ES-I3 (cell line): ENCODE results near the gene ETHE1.
"Not testable (repeated sequence)": the region's sequence is repeated elsewhere in the genome, so short reads cannot be mapped to it uniquely, and the experiment has no call there.

ENCODE experiments used
- H3K36me3 ChIP-seq: 2 replicates; pipeline ENCODE4 v1.6.1; 2013; ENCODE audit warnings: mild to moderate bottlenecking, low read length, control low read depth, moderate library complexity; ENCODE audit not compliant: insufficient read depth
- H3K4me1 ChIP-seq: 2 replicates; pipeline ENCODE4 v1.6.1; 2013; ENCODE audit warnings: mild to moderate bottlenecking, control low read depth, low read length; ENCODE audit not compliant: insufficient read depth
- H3K9ac ChIP-seq: 2 replicates; pipeline ENCODE4 v1.6.1; 2013; ENCODE audit warnings: low read depth, mild to moderate bottlenecking, low read length, moderate library complexity
- H3K9me3 ChIP-seq: 2 replicates; pipeline ENCODE4 v1.6.1; 2013; ENCODE audit warnings: mild to moderate bottlenecking, low read length, moderate library complexity; ENCODE audit not compliant: control insufficient read depth, insufficient read depth

The ETHE1 gene

GRCh38 chr19:43561139-43561970, 34.4 kb upstream of the ETHE1 start:
- Histone ChIP-seq H3K9me3 (no peaks in the 10 kb centered on the region), H3K36me3 (peaks cover 4% of the 10 kb centered on the region)

DNA sequence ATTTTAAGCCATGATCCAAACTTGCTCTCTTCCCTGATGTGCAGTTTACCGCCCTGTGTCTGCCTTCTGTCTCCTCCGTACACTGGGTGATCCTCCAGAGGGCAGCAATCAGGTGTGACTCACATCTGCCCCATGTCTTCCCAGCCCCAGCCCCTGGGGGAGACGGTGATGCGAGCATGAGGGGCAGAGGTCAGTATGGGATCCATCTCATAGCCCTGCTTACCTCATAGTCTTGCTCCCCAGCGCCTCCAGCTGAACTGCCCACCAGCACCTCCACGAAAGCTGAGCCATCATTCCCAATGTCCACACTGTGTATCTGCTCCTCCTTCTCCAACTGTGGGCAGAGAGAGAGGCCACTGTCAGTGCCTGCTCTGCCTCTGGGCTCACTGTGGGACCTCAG, 33.7 kb upstream of the ETHE1 start:
- no peaks in the 10 kb centered on the region for H3K4me1 ChIP-seq
- no peaks in the 10 kb centered on the region for H3K9me3 ChIP-seq
- no peak overlapping the region for H3K9ac ChIP-seq
- H3K36me3 ChIP-seq: peaks cover 4% of the 10 kb centered on the region

More at GRCh38 chr19:43561139-43561970, 34.4 kb upstream of the ETHE1 start:
- no peak overlapping the region for H3K9ac ChIP-seq
- no peaks in the 10 kb centered on the region for H3K4me1 ChIP-seq

DNA sequence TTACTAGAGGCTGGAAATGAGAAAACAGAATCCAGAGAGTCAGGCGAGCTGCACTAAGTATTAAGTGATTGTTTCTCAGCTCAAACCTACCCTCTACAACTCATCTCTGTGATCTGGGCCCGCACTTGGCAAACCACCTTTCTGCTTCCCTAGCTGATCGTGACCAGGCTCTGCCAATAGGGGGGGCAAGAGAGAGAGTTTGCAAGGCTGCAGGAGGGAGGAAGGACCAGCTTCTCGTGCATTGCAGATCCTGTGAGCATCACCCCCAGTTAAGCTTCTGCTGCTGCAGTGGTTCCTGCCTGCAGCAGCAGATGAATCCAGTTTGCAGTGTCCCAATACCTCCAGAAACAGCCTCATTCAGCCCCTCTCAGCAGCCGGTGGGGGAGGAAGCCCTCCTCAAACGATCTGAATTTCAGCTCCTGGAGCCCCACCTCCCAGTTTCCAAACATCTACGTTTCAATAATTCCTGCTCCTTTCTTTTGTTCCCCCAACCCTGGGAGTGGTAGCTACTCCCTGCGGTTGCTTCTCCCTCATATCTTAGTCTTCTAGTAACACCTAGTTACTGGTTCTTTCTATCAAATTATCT, 28.3 kb upstream of the ETHE1 start:
- Histone ChIP-seq H3K36me3 (peaks cover under 1% of the 10 kb centered on the region), H3K4me1 (no peaks in the 10 kb centered on the region), H3K9ac (no peak overlapping the region), H3K9me3 (no peaks in the 10 kb centered on the region)

DNA sequence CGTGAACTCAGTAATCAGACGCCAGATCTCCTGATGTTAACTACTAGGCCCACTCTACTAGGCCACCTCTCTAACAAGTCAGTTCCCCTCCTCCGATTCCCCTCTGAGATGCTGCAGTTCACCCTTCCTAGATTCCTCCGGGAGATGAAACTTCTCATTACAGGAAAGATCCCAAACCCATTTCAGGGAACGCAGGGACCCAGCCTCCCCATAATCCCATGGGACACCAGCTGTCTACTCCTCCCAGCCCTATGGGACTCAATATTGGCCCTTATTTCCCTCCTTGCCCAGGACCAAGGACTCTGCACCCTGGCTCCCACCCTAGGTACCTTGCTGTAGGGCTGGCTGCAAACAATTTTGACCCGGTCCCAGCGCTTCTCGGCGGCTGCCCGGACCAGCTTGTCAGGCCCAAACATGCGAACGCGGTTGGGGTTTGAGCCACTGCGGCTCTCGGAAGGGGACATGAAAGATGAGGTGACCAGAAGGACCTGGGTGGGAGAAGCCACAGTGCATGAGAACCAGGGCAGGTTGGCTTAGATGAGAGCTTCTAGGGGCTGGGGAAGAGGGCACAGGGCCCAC, 27.4 kb upstream of the ETHE1 start:
- peaks cover 3% of the 10 kb centered on the region for H3K36me3 ChIP-seq
- H3K9me3 ChIP-seq: no peaks in the 10 kb centered on the region
- no peak overlapping the region for H3K9ac ChIP-seq
- no peaks in the 10 kb centered on the region for H3K4me1 ChIP-seq

- peaks cover 6% of the 10 kb centered on the region for H3K36me3 ChIP-seq
- no peak overlapping the region for H3K9ac ChIP-seq
- H3K9me3 ChIP-seq: no peaks in the 10 kb centered on the region
- no peaks in the 10 kb centered on the region for H3K4me1 ChIP-seq
Measured at GRCh38 chr19:43553656-43554055, 26.7 kb upstream of the ETHE1 start.

GRCh38 chr19:43552616-43553015, 25.6 kb upstream of the ETHE1 start:
- H3K36me3 ChIP-seq: peaks cover 7% of the 10 kb centered on the region

GRCh38 chr19:43552198-43552450, 25.1 kb upstream of the ETHE1 start:
- Histone ChIP-seq H3K9me3 (no peaks in the 10 kb centered on the region), H3K4me1 (no peaks in the 10 kb centered on the region), H3K36me3 (peaks cover 7% of the 10 kb centered on the region), H3K9ac (no peak overlapping the region)

More at GRCh38 chr19:43552616-43553015, 25.6 kb upstream of the ETHE1 start:
- Histone ChIP-seq H3K9me3 (no peaks in the 10 kb centered on the region), H3K4me1 (no peaks in the 10 kb centered on the region), H3K9ac (no peak overlapping the region)

- H3K9ac ChIP-seq: no peak overlapping the region
- H3K36me3 ChIP-seq: peaks cover 7% of the 10 kb centered on the region
- H3K9me3 ChIP-seq: no peaks in the 10 kb centered on the region
- H3K4me1 ChIP-seq: no peaks in the 10 kb centered on the region
Measured at GRCh38 chr19:43551399-43552197, 24.6 kb upstream of the ETHE1 start.

DNA sequence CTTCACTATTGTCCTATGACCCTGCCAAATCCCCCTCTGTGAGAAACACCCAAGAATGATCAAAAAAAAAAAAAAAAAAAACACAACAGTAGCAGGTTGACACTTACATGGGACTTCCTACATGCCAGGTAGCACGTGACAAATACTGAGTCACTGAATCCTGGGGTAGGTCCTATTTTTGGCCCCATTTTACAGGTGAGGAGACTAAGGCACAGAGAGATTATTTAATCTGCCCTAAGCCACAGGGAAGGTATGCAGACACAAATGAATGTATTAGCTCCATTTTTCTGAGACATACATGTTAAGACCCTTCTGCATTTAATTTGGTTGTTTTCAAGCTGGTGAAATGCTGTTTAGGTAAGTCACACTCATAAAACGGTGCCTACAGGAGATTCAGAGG, 21.7 kb upstream of the ETHE1 start:
- Histone ChIP-seq H3K4me1 (no peaks in the 10 kb centered on the region), H3K9ac (no peak overlapping the region), H3K36me3 (peaks cover 7% of the 10 kb centered on the region), H3K9me3 (no peaks in the 10 kb centered on the region)

DNA sequence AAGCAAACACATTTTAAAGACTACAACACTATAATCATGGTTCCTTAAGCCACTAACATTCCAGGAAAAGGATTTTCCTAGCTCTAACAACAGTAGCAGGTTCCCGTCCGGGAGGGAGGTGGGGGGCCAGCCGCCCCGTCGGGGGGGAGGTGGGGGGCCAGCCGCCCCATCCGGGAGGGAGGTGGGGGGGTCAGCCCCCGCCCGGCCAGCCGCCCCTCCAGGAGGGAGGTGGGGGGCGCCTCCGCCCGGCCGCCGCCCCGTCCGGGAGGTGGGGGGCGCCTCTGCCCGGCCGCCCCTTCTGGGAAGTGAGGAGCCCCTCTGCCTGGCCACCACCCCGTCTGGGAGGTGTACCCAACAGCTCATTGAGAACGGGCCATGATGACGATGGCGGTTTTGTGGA, 20.9 kb upstream of the ETHE1 start:
- not testable (repeated sequence) for H3K36me3 ChIP-seq, H3K9me3 ChIP-seq, H3K9ac ChIP-seq, H3K4me1 ChIP-seq

DNA sequence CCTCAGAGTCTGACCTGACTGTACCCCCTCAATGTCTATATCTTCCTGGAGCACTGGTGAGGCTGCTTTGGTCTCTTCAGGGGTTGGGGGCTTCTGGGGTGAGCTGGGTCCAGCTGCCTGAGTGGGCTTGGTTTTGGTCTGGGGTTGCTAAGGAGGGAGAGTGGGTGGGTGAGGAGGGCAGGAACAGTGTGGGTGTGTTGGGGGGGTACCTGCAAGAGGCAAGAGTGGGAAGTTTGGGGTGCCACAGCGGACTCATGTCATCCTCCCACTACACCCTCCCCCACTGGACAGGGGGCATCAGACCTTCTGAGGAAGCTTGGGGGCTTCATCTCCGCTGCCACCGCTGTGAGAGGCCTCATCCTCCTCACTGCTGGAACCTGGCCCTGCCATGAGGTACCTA, 19.6 kb upstream of the ETHE1 start:
- H3K36me3 ChIP-seq: peaks cover 7% of the 10 kb centered on the region
- H3K9ac ChIP-seq: no peak overlapping the region
- H3K4me1 ChIP-seq: no peaks in the 10 kb centered on the region
- H3K9me3 ChIP-seq: no peaks in the 10 kb centered on the region

DNA sequence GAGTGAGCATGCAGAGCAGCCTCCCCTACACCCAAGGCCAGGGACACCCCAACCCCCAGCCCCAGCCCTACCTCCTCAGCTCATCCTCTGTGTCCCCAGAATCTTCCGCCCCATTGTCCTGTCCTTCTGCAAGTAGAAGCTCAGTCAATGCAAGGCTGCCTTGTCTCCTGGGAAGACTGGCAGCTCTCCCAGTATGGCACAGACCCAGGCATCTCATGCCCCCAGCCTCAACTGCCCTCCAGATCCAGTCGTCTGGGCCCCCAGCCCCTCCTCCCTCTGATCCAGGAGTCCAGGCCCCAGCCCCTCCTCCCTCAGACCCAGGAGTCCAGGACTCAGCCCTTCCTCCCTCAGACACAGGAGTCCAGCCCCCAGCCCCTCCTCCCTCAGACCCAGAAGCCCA, 19.0 kb upstream of the ETHE1 start:
- no peaks in the 10 kb centered on the region for H3K9me3 ChIP-seq
- H3K36me3 ChIP-seq: peaks cover 7% of the 10 kb centered on the region
- H3K9ac ChIP-seq: no peak overlapping the region
- H3K4me1 ChIP-seq: no peaks in the 10 kb centered on the region

- Histone ChIP-seq H3K4me1 (no peaks in the 10 kb centered on the region), H3K9me3 (no peaks in the 10 kb centered on the region), H3K36me3 (peaks cover 10% of the 10 kb centered on the region), H3K9ac (no peak overlapping the region)
Measured at GRCh38 chr19:43545276-43545675, 18.3 kb upstream of the ETHE1 start.

DNA sequence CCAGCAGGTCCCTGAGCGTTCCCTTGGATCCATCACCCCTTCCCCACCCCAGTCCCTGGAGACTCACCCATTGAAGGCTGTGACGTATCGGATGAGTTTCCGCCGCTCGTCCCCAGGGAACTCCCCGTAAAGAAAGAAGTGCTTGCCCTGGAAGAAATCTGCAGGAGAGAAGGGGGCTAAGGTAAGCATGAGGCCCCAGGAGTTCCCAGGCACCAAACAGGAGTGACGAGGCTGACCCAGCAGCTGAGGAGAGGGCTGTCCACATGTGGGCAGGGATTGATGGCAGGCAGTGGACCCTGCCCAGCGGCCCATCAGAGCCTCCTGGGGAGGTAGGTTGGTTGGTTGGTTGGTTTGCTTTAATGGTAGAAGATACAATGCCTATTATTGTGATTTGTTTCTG, 17.1 kb upstream of the ETHE1 start:
- H3K9ac ChIP-seq: no peak overlapping the region
- H3K36me3 ChIP-seq: peaks cover 10% of the 10 kb centered on the region
- peaks cover 4% of the 10 kb centered on the region for H3K9me3 ChIP-seq
- no peaks in the 10 kb centered on the region for H3K4me1 ChIP-seq
